A549 (cell line): ENCODE data around the gene KRT222. TPM values are rescaled to one million over a fixed set of nuclear protein-coding genes. Genes with fewer than 3 reads are reported as not detected.

Source experiments
- ATAC-seq, 2 experiments: fragments of 200-7000 bp in 1 of 2; fragments of >200 bp in 1 of 2; cut with Nextera tagmentation in 1 of 2; cut with Tn5 transposase in 1 of 2; 3 replicates each; pipeline versions ENCODE4 v1.8.0 to v1.9.1; 2018 to 2020; ENCODE audit warnings: mild to moderate bottlenecking in 1 of 2, moderate library complexity in 1 of 2
- CTCF ChIA-PET: fragments of 300-600 bp; sonication (Branson Sonifier 250); formaldehyde crosslinking; extraction: SDS; loops from one replicate; lab custom pipeline; 2021; ENCODE audit warnings: antibody characterized with exemption, inconsistent platforms; lab: Yijun Ruan, JAX
- POLR2A ChIA-PET: fragments of 350-600 bp; formaldehyde crosslinking; extraction: SDS; loops from one replicate; lab custom pipeline; 2021; ENCODE audit warnings: antibody characterized with exemption, inconsistent platforms; lab: Yijun Ruan, JAX
- DNase-seq, 2 experiments: peaks; one replicate each; pipeline versions ENCODE4 v3.0.0 to v3.0.0-alpha.2; 2011 to 2016; ENCODE audit warnings: low read depth in 1 of 2, low spot score in 1 of 2
- FAIRE-seq: peaks from 2 replicates; lab custom pipeline; 2011; peaks lifted over from hg19 to GRCh38; lab: Jason Lieb, UNC
- H3K27ac ChIP-seq, 2 experiments: fragments of >200 bp; sonication (Bioruptor Twin); formaldehyde crosslinking; 3 replicates each; pipeline ENCODE4 v1.5.1; 2016 to 2017
- H3K4me1 ChIP-seq: fragments of >200 bp; sonication (Bioruptor Twin); formaldehyde crosslinking; 3 replicates; pipeline ENCODE4 v1.6.1; 2016
- H3K4me2 ChIP-seq: fragments of >200 bp; sonication (Bioruptor Twin); formaldehyde crosslinking; 3 replicates; pipeline ENCODE4 v1.6.1; 2016
- H3K4me3 ChIP-seq: fragments of >200 bp; sonication (Bioruptor Twin); formaldehyde crosslinking; 3 replicates; pipeline ENCODE4 v1.5.1; 2016
- H3K9me3 ChIP-seq: fragments of >200 bp; sonication (Bioruptor Twin); formaldehyde crosslinking; 3 replicates; pipeline ENCODE4 v1.6.1; 2016
- ATOH8 ChIP-seq: fragments of 250-450 bp; sonication (Bioruptor Pico); IDR thresholded peaks from 2 replicates; pipeline ENCODE4 v1.5.0; 2020; ENCODE audit warnings: low read depth, mild to moderate bottlenecking, moderate library complexity
- CEBPB ChIP-seq, 2 experiments: fragments of >200 bp in 1 of 2; sonication (Bioruptor Twin) in 1 of 2; formaldehyde crosslinking in 1 of 2; IDR thresholded peaks; 2 replicates each; pipeline ENCODE4 v1.6.1; 2012 to 2016
- CHD2 ChIP-seq: fragments of 150-350 bp; IDR thresholded peaks from 2 replicates; pipeline ENCODE4 v1.6.1; 2014; ENCODE audit warnings: low read length; ENCODE audit not compliant: partially characterized antibody
- CHD4 ChIP-seq: fragments of 200-600 bp; sonication (generic); IDR thresholded peaks from 2 replicates; pipeline ENCODE4 v1.6.1; 2016; ENCODE audit warnings: antibody characterized with exemption, mild to moderate bottlenecking, borderline replicate concordance
- EHF ChIP-seq: fragments of 250-450 bp; sonication (Bioruptor Pico); IDR thresholded peaks from 2 replicates; pipeline ENCODE4 v1.5.0; 2020; ENCODE audit warnings: mild to moderate bottlenecking
- FOSB ChIP-seq: fragments of 250-450 bp; sonication (Bioruptor Pico); IDR thresholded peaks from 2 replicates; pipeline ENCODE4 v1.5.0; 2020; ENCODE audit warnings: mild to moderate bottlenecking, moderate library complexity
- FOSL2 ChIP-seq, 2 experiments: fragments of 450-650 bp in 1 of 2; fragments of >200 bp in 1 of 2; sonication (Bioruptor Twin) in 1 of 2; formaldehyde crosslinking; IDR thresholded peaks; 2 replicates each; pipeline versions ENCODE4 v1.5.0 to v1.6.1; 2016 to 2020; ENCODE audit warnings: mild to moderate bottlenecking in 1 of 2, moderate library complexity in 1 of 2
- FOXS1 ChIP-seq: fragments of 250-450 bp; sonication (Bioruptor Pico); IDR thresholded peaks from 2 replicates; pipeline ENCODE4 v1.5.0; 2020; ENCODE audit warnings: mild to moderate bottlenecking, moderate library complexity
- HMGXB4 ChIP-seq: fragments of 250-450 bp; sonication (Bioruptor Pico); IDR thresholded peaks from 2 replicates; pipeline ENCODE4 v1.5.0; 2021; ENCODE audit warnings: mild to moderate bottlenecking, moderate library complexity, borderline replicate concordance
- HOXA7 ChIP-seq: fragments of 250-450 bp; sonication (Bioruptor Pico); IDR thresholded peaks from 2 replicates; pipeline ENCODE4 v1.5.0; 2020; ENCODE audit warnings: mild to moderate bottlenecking, moderate library complexity
- MAX ChIP-seq: IDR thresholded peaks from 2 replicates; pipeline ENCODE4 v1.6.1; 2012
- MYC ChIP-seq: IDR thresholded peaks from 2 replicates; pipeline ENCODE4 v1.6.1; 2012; ENCODE audit warnings: mild to moderate bottlenecking, inconsistent platforms, low read length, improper control_type of control experiment, borderline replicate concordance
- NR3C1 ChIP-seq: fragments of >200 bp; sonication (Bioruptor Twin); formaldehyde crosslinking; IDR thresholded peaks from 3 replicates; pipeline ENCODE4 v1.6.1; 2017
- RAD21 ChIP-seq, 2 experiments: fragments of >200 bp in 1 of 2; sonication (Bioruptor Twin) in 1 of 2; formaldehyde crosslinking in 1 of 2; IDR thresholded peaks in 1 of 2; conservative IDR thresholded peaks in 1 of 2; 2 replicates in 1 of 2; 3 replicates in 1 of 2; pipeline ENCODE4 v1.6.1; 2012 to 2018; ENCODE audit warnings: inconsistent platforms in 1 of 2
- RNF2 ChIP-seq: fragments of 200-600 bp; sonication (generic); IDR thresholded peaks from 2 replicates; pipeline ENCODE4 v1.6.1; 2016; ENCODE audit warnings: low read depth, mild to moderate bottlenecking, antibody characterized with exemption, moderate library complexity, borderline replicate concordance
- SMC3 ChIP-seq: fragments of >200 bp; sonication (Bioruptor Twin); formaldehyde crosslinking; IDR thresholded peaks from 3 replicates; pipeline ENCODE4 v1.6.1; 2018; ENCODE audit warnings: inconsistent platforms
- SREBF2 ChIP-seq: fragments of 450-650 bp; IDR thresholded peaks from 2 replicates; pipeline ENCODE4 v1.6.1; 2014; ENCODE audit warnings: mild to moderate bottlenecking, moderate library complexity
- TFCP2L1 ChIP-seq: fragments of 250-450 bp; sonication (Bioruptor Pico); IDR thresholded peaks from 2 replicates; pipeline ENCODE4 v1.5.0; 2021; ENCODE audit warnings: mild to moderate bottlenecking
- ZNF302 ChIP-seq: fragments of 250-450 bp; sonication (Bioruptor Pico); IDR thresholded peaks from 2 replicates; pipeline ENCODE4 v1.9.0; 2021; ENCODE audit warnings: inconsistent platforms, mild to moderate bottlenecking, moderate library complexity
- WGBS: methylation state at CpG from one replicate; pipeline ENCODE4 v1.1.6; 2017; ENCODE audit errors: missing lambda C conversion rate; 5-methylcytosine and 5-hydroxymethylcytosine counted together
- polyA plus RNA-seq, 4 experiments: library from polyadenylated mRNA; depleted of rRNA in 3 of 4; stranded (reverse); fragments of >200 nt; fragmentation: RNase III in 1 of 4; extraction: RNeasy Plus Mini Kit Qiagen cat#74134 plus additional on column Dnase treatment in 1 of 4; gene quantifications; 2 replicates in 3 of 4; 3 replicates in 1 of 4; pipeline ENCODE4 v1.2.3, GENCODE V29; 2011 to 2017
- TF ChIP-seq, protein P1 (sequence below): fragments of 150-350 bp; IDR thresholded peaks from 2 replicates; pipeline ENCODE4 v1.6.1; 2014; ENCODE audit warnings: low read depth, mild to moderate bottlenecking, low read length

The KRT222 gene
- polyA plus RNA-seq, 2 of the 4 experiments (the other 2 are of a cell fraction): 1.8 TPM

GRCh38 chr17:40714473-40714872, 49.5 kb upstream of the KRT222 start:
- DNase-seq (peak in 1 of 2 experiments; percentile 33), FAIRE-seq (no peak), ATAC-seq (0 out of 6 replicates have a peak, but pooled peaks of 1 of the 2 experiments have one; percentile 39)
- H3K4me3 ChIP-seq: no peak overlapping the region
- POLR2A ChIA-PET: no interaction called here
- TF ChIP-seq SREBF2 (no peak), RAD21 (conservative IDR thresholded peaks at IDR 0.05 in 1 of 2, IDR thresholded peaks at IDR 0.05 in 1 of 2) (peak; percentile 20 to 30; a peak in 2 of 5 replicates)
- TF ChIP-seq, all 56 proteins: peak for 1
- Histone ChIP-seq H3K27ac (no peak overlapping the region), H3K4me1 (no peaks in the 10 kb centered on the region), H3K4me2 (no peak overlapping the region), H3K9me3 (no peaks in the 10 kb centered on the region)
- WGBS: 60% methylated on average over 6 of the region's 6 CpGs
- CTCF ChIA-PET: interaction anchor here (1.5 to 1.9 kb wide), 2 partner anchors 20 to 834 kb away, joined by 5 to 6 read pairs; no protein-coding TSS in a partner anchor

DNA sequence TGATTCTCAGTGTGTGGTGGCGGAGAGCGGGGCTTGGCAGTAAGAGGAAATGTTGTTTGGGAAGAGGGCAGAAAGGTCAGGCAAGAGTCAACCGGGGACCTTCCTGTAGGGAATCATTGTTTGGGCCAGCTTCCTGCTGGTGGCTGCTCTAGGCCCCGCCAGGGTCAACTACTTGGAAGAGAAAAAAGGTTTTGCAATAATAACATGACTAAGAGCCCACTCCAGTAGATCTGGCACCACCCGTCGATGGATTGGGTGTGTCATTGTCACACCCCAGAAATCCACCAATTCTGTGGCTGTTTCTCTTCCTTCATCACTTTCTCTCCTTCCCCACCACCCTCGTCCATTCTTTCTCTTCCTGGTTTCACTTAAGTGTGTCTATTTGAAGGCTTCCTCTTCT, 42.8 kb upstream of the KRT222 start:
- Histone ChIP-seq H3K27ac (peak overlapping the region in 1 of 2 experiments; percentile 22; a peak in 3 of 6 replicates), H3K4me2 (peak overlapping the region; percentile 36; the same call in 2 of the 3 replicates), H3K4me3 (no peak overlapping the region), H3K4me1 (peaks cover 10% of the 10 kb centered on the region), H3K9me3 (no peaks in the 10 kb centered on the region)
- ChIA-PET POLR2A (no interaction called here), CTCF (interaction anchor here (1.5 kb wide), 1 partner anchor 8 kb away, joined by 3 read pairs; no protein-coding TSS in a partner anchor)
- ATAC-seq (peak; percentile 54 to 59; a peak in 5 of 6 replicates), DNase-seq (peak in 1 of 2 experiments; percentile 49), FAIRE-seq (no peak)
- peak; percentile 21 to 35; a peak in 1 of 4 replicates for TF ChIP-seq CEBPB (IDR thresholded peaks at IDR 0.05)
- TF ChIP-seq NR3C1: no peak
- TF ChIP-seq CHD2: no peak
- TF ChIP-seq FOSL2 (IDR thresholded peaks at IDR 0.05): no peak
- TF ChIP-seq FOSL2 (CRISPR knock-in tag; IDR thresholded peaks at IDR 0.05): 0 out of 2 replicates have a peak, but pooled peaks have one; percentile 6
- 42% methylated on average over 7 of the region's 7 CpGs for WGBS

DNA sequence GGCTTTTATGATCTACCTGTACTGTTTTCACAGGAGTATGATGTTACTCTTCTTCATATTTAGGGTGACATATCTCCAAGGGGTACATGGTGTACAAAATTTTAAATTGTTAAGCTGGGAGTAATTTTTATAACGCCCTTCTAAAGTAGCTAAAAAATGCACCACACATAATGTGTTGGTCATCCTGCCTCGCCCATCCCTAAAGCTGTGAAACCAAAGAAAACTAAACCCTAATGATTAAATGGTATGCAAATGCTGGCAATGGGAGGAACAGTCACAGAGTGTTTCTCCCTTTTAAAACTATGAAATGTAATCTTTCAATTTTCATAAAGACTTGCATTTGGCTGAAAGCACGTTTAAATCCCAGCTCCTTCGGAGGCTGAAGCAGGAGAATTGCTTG, 40.6 kb upstream of the KRT222 start:
- CTCF ChIA-PET: interaction anchor here (0.6 to 1.4 kb wide), 6 partner anchors 12 to 942 kb away, joined by 3 to 9 read pairs (median 4); no protein-coding TSS in a partner anchor
- WGBS: 42% methylated on average over 4 of the region's 4 CpGs
- peaks cover 10% of the 10 kb centered on the region for H3K4me1 ChIP-seq
- POLR2A ChIA-PET: no interaction called here
- no peaks in the 10 kb centered on the region for H3K9me3 ChIP-seq
- H3K4me3 ChIP-seq: no peak overlapping the region
- DNase-seq (no peak), FAIRE-seq (no peak), ATAC-seq (no peak)
- H3K4me2 ChIP-seq: no peak overlapping the region
- no peak overlapping the region for H3K27ac ChIP-seq
- TF ChIP-seq SREBF2: no peak
- no peak for TF ChIP-seq NR3C1
- no peak for TF ChIP-seq RNF2
- no peak for TF ChIP-seq TFCP2L1
- TF ChIP-seq CEBPB (IDR thresholded peaks at IDR 0.05): no peak
- no peak for TF ChIP-seq HOXA7
- TF ChIP-seq ZNF302 (CRISPR knock-in tag): no peak
- no peak for TF ChIP-seq FOSB (CRISPR knock-in tag)
- no peak for TF ChIP-seq MAX
- TF ChIP-seq ATOH8 (CRISPR knock-in tag): no peak
- TF ChIP-seq FOXS1 (CRISPR knock-in tag): no peak
- no peak for TF ChIP-seq CHD4
- no peak for TF ChIP-seq SMC3
- no peak for TF ChIP-seq MYC
- TF ChIP-seq EHF: no peak
- TF ChIP-seq HMGXB4: no peak
- TF ChIP-seq, protein P1, sequence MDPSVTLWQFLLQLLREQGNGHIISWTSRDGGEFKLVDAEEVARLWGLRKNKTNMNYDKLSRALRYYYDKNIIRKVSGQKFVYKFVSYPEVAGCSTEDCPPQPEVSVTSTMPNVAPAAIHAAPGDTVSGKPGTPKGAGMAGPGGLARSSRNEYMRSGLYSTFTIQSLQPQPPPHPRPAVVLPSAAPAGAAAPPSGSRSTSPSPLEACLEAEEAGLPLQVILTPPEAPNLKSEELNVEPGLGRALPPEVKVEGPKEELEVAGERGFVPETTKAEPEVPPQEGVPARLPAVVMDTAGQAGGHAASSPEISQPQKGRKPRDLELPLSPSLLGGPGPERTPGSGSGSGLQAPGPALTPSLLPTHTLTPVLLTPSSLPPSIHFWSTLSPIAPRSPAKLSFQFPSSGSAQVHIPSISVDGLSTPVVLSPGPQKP: no peak
